GM12878 (cell line): ENCODE data around the gene DNAJC12. TPM values are rescaled to one million over a fixed set of nuclear protein-coding genes. Genes with fewer than 3 reads are reported as not detected.

Source experiments
- ASH2L ChIP-seq: fragments of 300-600, 200-600 bp; sonication (generic); IDR thresholded peaks from 2 replicates; pipeline ENCODE4 v1.6.1; 2017; ENCODE audit warnings: low read depth, mild to moderate bottlenecking, borderline replicate concordance
- ATF7 ChIP-seq: fragments of 450-650 bp; IDR thresholded peaks from 2 replicates; pipeline ENCODE4 v1.6.1; 2016; ENCODE audit warnings: low read depth, mild to moderate bottlenecking
- CHD1 ChIP-seq: IDR thresholded peaks from 2 replicates; pipeline ENCODE4 v1.6.1; 2012; ENCODE audit warnings: low read depth, low read length, improper control_type of control experiment
- CHD4 ChIP-seq: fragments of 200-600 bp; sonication (generic); IDR thresholded peaks from 2 replicates; pipeline ENCODE4 v1.6.1; 2016; ENCODE audit warnings: mild to moderate bottlenecking
- FOXK2 ChIP-seq: fragments of 450-650 bp; IDR thresholded peaks from 2 replicates; pipeline ENCODE4 v1.6.1; 2017; ENCODE audit warnings: mild to moderate bottlenecking, moderate library complexity
- GABPA ChIP-seq: IDR thresholded peaks from 2 replicates; pipeline ENCODE4 v1.6.1; 2014; ENCODE audit warnings: antibody characterized with exemption, low read depth, mild to moderate bottlenecking, inconsistent platforms
- GATAD2B ChIP-seq: fragments of 450-650 bp; conservative IDR thresholded peaks from 2 replicates; pipeline ENCODE4 v1.6.1; 2017; ENCODE audit warnings: low read depth, mild to moderate bottlenecking, moderate library complexity
- HDGF ChIP-seq: fragments of 450-650 bp; IDR thresholded peaks from 2 replicates; pipeline ENCODE4 v1.6.1; 2016; ENCODE audit warnings: antibody characterized with exemption
- IKZF2 ChIP-seq, 2 experiments: fragments of 450-650 bp; IDR thresholded peaks; 2 replicates each; pipeline ENCODE4 v1.6.1; 2017; ENCODE audit warnings: mild to moderate bottlenecking in 2 of 2, moderate library complexity in 2 of 2
- MEF2A ChIP-seq: IDR thresholded peaks from 2 replicates; pipeline ENCODE4 v1.6.1; 2011; ENCODE audit warnings: low read depth, mild to moderate bottlenecking, low read length, moderate library complexity; ENCODE audit not compliant: insufficient read depth
- NKRF ChIP-seq: fragments of 450-650 bp; conservative IDR thresholded peaks from 2 replicates; pipeline ENCODE4 v1.6.1; 2017; ENCODE audit warnings: mild to moderate bottlenecking, moderate library complexity
- NR2C1 ChIP-seq: fragments of 450-650 bp; IDR thresholded peaks from 2 replicates; pipeline ENCODE4 v1.6.1; 2017; ENCODE audit warnings: antibody characterized with exemption, mild to moderate bottlenecking, moderate library complexity
- PAX5 ChIP-seq: IDR thresholded peaks from 2 replicates; pipeline ENCODE4 v1.6.1; 2011; ENCODE audit warnings: low read depth, low read length, borderline replicate concordance
- RAD21 ChIP-seq: IDR thresholded peaks from 2 replicates; pipeline ENCODE4 v1.6.1; 2011; ENCODE audit warnings: mild to moderate bottlenecking, low read depth, low read length, moderate library complexity; ENCODE audit not compliant: insufficient read depth
- SKIL ChIP-seq: fragments of 450-650 bp; IDR thresholded peaks from 2 replicates; pipeline ENCODE4 v1.6.1; 2017; ENCODE audit warnings: mild to moderate bottlenecking, low read depth, inconsistent platforms; ENCODE audit not compliant: poor library complexity, severe bottlenecking
- SMARCA5 ChIP-seq: fragments of 450-650 bp; IDR thresholded peaks from 2 replicates; pipeline ENCODE4 v1.6.1; 2017; ENCODE audit warnings: mild to moderate bottlenecking
- SRF ChIP-seq, 2 experiments: IDR thresholded peaks; 2 replicates each; pipeline ENCODE4 v1.6.1; 2011; ENCODE audit warnings: low read depth in 2 of 2, low read length in 2 of 2, mild to moderate bottlenecking in 1 of 2, moderate library complexity in 1 of 2
- USF2 ChIP-seq: IDR thresholded peaks from 2 replicates; pipeline ENCODE4 v1.6.1; 2011; ENCODE audit warnings: low read depth, low read length, improper control_type of control experiment, borderline replicate concordance
- WRNIP1 ChIP-seq: IDR thresholded peaks from 2 replicates; pipeline ENCODE4 v1.6.1; 2011; ENCODE audit warnings: low read depth, low read length, improper control_type of control experiment, borderline replicate concordance
- ZBTB40 ChIP-seq: fragments of 450-650 bp; IDR thresholded peaks from 2 replicates; pipeline ENCODE4 v1.6.1; 2016; ENCODE audit warnings: mild to moderate bottlenecking, moderate library complexity, borderline replicate concordance
- ZNF24 ChIP-seq: fragments of 450-650 bp; IDR thresholded peaks from 2 replicates; pipeline ENCODE4 v1.6.1; 2017; ENCODE audit warnings: antibody characterized with exemption, mild to moderate bottlenecking
- polyA plus RNA-seq, 11 experiments: library from polyadenylated mRNA; depleted of rRNA in 4 of 11; unstranded in 6 of 11; stranded (reverse) in 5 of 11; fragments of >200 nt; fragmentation: Nextera tagmentation in 4 of 11; fragmentation: Illumina TruSeq in 1 of 11; extraction: Ambion mirVana in 4 of 11; extraction: Trizol in 1 of 11; gene quantifications; 1 replicate in 1 of 11; 2 replicates in 10 of 11; pipeline versions ENCODE4 v1.2.1 to v1.2.3, GENCODE V29; 2011 to 2016; ENCODE audit warnings: inconsistent platforms in 2 of 11, missing spikeins in 2 of 11, low read depth in 1 of 11
- total RNA-seq, 4 experiments: library from RNA; depleted of rRNA in 3 of 4; stranded (reverse); fragments of >200 nt in 3 of 4; fragmentation: Illumina TruSeq in 1 of 4; extraction: Trizol in 1 of 4; gene quantifications; 2 replicates each; pipeline versions ENCODE4 v1.2.1 to v1.2.3, GENCODE V29; 2013 to 2021

DNAJC12 gene
- total and polyA plus RNA-seq, 10 of the 15 experiments (the other 5 are each of a cell fraction or from before 2014, with no cell fraction given): 1.1 to 4.5 (median 3.0) TPM

GRCh38 chr10:67884842-67885670 is 47.1 kb upstream of the DNAJC12 start (continued):
- TF ChIP-seq SKIL (no peak), SMARCA5 (peak; percentile 88), MEF2A (no peak), ZBTB40 (0 out of 2 replicates have a peak, but pooled peaks have one; percentile 24), CHD1 (no peak), PAX5 (no peak), CHD4 (no peak), HDGF (peak; percentile 65; the same call in 1 of the 2 replicates), ASH2L (no peak), NR2C1 (no peak), NKRF (0 out of 2 replicates have a peak, but pooled peaks have one; percentile 13), ATF7 (no peak), FOXK2 (no peak), SRF (IDR thresholded peaks at IDR 0.05; ENCODE audit: low read depth in 2 of 2, low read length in 2 of 2) (no peak), GATAD2B (peak; percentile 95), IKZF2 (IDR thresholded peaks at IDR 0.05) (no peak), ZNF24 (no peak), WRNIP1 (no peak), GABPA (no peak), RAD21 (no peak), USF2 (no peak)
